ENCODE results near the gene PPP1R14C.

GRCh38 chr6:150189122-150189521 is 46.3 kb downstream of the PPP1R14C start:
- TF ChIP-seq EZH2 (IDR thresholded peaks at IDR 0.05) (no peak), POLR2AphosphoS5 (IDR thresholded peaks at IDR 0.05; ENCODE audit: borderline replicate concordance, low read depth, low read length) (no peak)

Data from SK-N-MC (cell line).